22Rv1 (cell line): ENCODE data around the gene RCSD1.

ENCODE experiments used
- ZFX ChIP-seq: fragments of 450-650 bp; IDR thresholded peaks from 2 replicates; pipeline ENCODE4 v1.6.1; 2017; ENCODE audit warnings: antibody characterized with exemption, borderline replicate concordance
- TF ChIP-seq, protein P1 (sequence below): fragments of 450-650 bp; IDR thresholded peaks from 2 replicates; pipeline ENCODE4 v1.5.1; 2017; ENCODE audit warnings: mild to moderate bottlenecking

- TF ChIP-seq, protein P1, sequence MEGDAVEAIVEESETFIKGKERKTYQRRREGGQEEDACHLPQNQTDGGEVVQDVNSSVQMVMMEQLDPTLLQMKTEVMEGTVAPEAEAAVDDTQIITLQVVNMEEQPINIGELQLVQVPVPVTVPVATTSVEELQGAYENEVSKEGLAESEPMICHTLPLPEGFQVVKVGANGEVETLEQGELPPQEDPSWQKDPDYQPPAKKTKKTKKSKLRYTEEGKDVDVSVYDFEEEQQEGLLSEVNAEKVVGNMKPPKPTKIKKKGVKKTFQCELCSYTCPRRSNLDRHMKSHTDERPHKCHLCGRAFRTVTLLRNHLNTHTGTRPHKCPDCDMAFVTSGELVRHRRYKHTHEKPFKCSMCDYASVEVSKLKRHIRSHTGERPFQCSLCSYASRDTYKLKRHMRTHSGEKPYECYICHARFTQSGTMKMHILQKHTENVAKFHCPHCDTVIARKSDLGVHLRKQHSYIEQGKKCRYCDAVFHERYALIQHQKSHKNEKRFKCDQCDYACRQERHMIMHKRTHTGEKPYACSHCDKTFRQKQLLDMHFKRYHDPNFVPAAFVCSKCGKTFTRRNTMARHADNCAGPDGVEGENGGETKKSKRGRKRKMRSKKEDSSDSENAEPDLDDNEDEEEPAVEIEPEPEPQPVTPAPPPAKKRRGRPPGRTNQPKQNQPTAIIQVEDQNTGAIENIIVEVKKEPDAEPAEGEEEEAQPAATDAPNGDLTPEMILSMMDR, result no peak
- TF ChIP-seq ZFX, result no peak
Measured at GRCh38 chr1:167651161-167651693, 21.2 kb downstream of the RCSD1 start.
